GM18526 (cell line): Measurements from ENCODE around the gene SLC24A3.

Source experiments
- POLR2A ChIP-seq: IDR thresholded peaks from 3 replicates; pipeline ENCODE4 v1.6.1; 2011; ENCODE audit not compliant: insufficient read length; ENCODE audit errors: extremely low read depth

Gene SLC24A3

DNA sequence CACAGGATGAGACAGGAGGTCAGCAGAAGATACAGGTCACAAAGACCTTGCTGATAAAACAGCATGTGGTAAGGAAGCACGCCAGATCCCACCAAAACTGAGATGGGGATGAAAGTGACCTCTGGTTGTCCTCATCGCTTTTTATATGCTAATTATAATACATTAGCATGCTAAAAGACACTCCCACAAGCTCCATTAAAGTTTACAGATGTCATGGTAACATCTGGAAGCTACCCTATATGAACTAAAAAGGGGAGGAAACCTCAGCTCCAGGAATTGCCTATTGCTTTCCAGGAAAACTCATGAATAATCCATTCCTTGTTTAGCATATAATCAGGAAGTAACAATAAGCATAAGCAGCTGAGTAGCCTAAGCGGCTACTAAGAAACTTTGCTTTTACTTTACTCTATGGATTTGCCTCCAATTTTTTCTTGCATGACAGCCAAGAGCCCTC is 537.2 kb downstream of the SLC24A3 start:
- no peak for TF ChIP-seq POLR2A

DNA sequence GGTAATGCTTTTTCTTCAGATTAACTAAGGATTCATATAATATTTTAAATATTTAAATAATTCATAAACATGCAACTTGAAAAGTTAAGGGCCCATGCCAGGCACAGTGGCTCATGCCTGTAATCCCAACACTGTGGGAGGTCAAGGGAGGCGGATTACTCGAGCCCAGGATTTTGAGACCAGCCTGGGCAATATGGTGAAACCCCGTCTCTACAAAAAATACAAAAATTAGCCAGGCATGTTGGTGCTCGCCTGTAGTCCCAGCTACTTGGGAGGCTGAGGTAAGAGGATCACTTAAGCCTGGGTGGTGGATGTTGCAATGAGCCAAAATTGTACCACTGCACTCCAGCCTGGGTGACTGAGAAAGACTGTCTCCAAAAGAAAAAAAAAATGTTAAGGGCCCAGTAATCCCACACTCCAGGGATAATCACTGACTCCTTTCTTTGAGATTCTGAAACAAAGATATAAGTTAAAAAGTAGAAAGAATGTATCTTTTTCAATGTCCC is 537.7 kb downstream of the SLC24A3 start:
- no peak for TF ChIP-seq POLR2A

DNA sequence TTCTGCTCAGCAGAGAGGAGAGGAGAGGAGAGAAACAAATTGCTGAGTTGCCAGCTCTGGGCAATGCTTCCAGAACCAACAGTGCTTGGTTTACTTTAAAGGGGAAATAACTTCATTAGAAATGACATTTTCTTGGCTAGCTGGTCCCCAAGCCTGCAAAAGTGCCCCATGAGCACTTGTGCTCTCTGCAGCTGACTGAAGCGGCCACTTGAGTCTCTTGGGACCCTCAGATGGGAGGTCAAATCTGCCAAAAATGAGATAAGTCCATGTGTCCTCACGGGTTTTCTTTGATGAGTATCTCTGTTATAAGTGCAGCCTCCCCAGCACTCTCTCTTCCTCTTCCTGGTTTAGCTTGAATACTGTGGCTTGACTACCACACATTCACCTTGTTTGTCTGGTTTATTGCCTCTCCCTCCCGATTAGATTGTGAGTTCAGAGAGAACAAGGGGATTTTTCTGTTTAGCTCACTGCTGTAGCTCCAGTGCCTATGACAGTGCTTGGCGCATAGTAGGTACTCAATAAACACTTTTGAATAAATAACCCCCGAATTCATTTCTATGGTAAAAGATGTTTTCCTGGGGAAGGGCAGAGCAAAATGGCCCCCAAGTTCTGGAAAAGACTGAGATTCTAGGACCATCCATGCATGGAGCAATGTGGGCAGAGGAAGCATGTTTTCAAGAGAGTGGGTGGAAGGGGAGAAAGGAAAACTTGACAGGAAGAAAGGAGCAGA is 538.6 kb downstream of the SLC24A3 start:
- no peak for TF ChIP-seq POLR2A

DNA sequence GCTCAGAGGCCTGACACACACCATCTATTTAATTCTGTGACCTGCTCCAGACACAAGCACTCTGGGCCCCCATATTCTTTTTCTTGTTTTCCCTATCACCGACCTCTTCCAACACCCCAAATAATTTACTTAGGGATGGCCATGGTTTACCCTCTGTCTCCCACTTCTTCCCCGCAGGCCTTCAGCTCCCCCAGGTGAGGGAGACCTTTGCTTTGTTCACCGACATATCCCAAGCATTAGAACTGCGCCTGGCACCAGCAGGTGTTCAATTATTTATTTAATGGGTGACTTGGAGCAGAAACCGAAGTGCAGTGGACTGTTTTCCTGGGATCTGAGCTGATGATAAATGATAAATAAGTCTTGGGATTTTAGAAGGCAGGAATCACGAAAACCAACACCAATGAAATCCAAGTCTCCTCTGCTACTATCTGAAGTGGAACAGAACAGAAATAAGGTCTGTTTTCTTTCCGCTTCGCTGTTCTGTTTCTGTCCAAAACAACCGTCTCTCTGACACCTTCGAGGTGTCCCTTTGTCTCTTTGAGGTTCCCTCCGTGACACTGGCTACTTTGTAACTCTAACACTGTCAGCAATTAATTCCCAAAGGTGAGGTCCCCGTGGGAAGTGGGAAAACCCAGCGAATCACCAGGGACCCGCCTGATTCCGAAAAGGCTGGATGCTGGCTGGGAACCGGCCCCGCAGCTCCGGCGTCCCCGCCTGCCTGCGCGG is 544.5 kb downstream of the SLC24A3 start:
- no peak for TF ChIP-seq POLR2A

DNA sequence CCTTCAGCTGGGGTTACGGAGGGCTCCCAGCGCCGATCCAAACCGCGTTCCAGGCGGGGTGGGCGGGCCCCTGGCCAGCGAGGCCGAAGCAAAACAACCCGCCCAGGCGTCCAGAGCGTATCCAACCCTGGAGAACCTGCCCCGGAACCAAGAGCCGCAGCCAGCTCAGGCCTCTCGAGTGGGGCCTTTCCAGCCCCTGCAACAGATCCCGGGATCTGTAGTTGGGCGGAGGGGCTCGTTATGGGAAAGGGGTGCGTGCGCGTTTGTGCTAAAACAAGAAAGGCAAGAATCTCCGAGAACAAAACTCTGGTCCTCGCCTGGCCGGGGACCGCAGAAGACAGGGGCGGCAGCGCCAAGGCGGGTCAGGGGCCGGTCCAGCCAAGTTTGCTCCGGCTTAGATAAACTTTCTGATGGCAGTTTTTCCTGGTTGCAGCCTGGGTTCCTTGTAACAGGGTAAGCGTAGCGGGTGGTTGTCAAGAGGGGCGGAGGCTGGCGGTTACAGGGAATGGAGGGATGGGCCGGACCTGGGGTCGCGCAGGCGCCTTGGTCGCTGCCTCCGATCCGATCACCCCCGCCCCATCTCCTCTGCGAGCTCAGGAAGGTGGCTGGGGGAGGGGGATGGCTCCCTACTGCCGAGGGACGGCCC is 545.2 kb downstream of the SLC24A3 start:
- TF ChIP-seq POLR2A = no peak

DNA sequence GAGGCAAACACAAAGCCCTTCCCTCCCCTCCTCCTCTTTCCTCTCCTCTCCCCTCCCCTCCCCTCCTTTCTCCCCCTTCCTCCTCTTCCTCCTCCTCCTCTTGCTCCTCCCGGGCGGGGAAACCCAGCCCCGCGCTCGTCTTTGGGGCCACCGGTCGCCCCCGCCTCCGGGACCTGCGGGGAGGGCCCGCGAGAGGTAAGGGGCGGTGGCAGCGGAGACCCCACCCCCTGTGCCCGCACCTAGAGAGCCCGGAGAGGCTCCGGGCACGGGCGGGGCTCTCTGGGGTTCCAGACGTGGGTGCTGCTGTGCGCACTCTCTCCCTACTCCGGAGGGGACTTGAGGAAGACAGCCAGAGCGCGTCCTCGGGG is 545.7 kb downstream of the SLC24A3 start, which contains the start of gene RIN2:
RIN2 (plus strand) TSS at position 126 of the 368 bp plus-strand sequence. CDS start 131,344 bp downstream, outside the sequence.
- TF ChIP-seq POLR2A = no peak

DNA sequence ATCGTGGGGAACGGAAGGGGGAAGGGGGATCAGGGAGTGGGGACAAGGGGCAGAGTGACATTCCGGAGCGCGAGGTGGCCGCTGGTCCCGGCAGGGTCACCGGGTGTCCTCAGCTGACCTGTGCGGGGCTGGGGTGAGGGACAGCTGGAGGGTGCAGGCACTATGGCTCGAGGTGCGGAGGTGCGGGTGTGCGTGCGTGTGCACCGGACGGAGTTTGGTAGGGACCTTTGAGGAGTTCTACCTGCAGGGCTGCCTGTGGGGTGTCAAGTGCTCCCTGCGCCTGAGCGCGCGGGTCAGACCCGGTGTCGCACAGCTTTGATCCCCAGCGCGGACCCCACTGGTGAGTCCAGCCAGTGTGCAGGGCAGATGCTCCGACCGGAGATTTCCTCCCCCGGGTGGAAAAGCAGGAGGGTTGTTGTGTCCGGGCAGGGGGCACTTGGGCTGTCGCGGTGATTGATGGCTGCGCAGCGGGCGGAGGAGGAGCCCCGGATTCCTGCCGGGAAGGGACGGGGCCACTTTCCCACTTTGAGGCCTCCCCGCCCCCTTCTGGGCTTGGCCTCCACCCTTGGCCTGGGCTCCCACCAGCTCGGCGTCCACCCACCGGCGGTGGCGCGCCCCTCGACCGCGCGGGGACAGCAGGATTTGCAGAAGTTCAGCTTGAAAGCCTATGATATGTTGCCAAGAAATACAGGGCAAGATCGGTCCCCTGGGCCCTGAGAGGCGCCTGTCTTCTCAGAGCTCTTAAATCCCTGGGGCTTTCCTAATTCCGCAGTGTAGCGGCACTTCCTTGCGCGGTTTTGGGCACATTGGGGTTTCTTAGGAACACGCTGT is 546.3 kb downstream of the SLC24A3 start:
- TF ChIP-seq POLR2A = no peak

DNA sequence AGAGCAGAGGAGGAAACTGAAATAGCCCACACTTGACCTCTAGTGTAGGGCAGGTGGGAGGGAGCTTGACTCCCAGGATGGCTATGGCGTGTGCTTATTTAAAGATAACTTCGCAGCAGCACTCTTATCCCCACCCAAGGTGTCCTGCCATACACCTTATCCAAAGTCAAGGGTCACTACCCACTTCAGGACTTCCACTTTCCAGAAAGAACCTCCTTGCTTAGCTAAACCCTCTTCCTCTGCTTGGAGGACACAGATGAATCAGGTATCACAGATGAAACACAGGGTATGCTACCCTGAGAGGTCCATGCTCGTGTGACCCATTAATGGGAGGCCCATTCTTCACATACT is 547.9 kb downstream of the SLC24A3 start:
- TF ChIP-seq POLR2A = no peak

DNA sequence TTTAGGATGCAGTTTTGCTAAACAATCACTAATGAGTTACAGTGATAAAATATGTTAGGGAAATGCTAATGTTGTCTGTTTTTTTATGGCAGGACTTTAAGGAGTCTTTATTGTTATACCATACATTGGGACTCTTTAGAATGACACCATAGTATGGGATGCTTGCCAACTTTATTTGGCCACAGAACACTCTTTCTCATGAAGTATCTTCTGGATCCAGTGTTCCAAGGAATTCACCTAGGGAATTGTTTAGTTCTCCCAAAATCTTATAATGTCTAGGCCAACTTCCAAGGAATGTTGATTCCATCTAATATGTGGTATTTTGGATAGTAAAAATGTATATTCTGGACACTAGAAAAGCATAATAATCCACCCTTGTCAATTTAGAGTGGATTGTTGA is 548.9 kb downstream of the SLC24A3 start:
- no peak for TF ChIP-seq POLR2A

DNA sequence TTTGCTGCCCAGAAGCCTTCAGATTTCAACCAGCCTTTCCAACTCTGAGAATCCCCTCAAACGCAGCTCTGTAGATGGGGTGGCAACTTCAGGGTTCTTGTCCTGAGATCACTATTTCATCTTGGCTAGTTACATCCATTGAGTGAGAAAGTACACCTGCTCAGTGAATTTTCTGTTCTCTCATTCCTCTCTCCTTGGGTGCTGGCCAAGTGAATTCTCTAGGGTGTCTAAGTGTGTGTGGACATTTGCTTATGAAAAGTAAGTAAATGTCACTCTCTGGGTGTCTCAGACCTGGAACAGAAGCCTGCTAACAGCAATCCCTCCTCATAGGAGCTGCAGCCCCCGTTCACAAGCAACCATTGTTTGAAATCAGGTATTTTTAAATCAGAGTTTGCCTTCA is 549.4 kb downstream of the SLC24A3 start:
- no peak for TF ChIP-seq POLR2A

DNA sequence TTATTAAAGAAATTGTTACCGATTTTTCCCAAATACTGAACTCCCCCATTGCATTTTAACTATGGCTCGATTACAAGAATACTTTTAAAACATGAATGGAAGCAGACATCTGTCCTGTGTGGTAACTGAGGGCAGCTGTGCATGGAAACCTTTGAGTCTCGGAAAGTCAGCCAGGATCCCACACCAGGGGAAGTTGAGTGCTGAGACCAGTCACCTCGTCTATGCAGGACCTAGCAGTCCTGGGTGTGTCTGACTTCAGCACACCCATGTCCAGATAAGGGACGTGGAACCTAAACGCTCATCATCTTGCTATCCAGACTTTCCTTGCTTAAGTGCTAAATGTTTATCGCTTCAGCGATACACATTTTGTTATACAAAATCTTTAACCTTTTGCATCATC is 551.8 kb downstream of the SLC24A3 start:
- TF ChIP-seq POLR2A = no peak

DNA sequence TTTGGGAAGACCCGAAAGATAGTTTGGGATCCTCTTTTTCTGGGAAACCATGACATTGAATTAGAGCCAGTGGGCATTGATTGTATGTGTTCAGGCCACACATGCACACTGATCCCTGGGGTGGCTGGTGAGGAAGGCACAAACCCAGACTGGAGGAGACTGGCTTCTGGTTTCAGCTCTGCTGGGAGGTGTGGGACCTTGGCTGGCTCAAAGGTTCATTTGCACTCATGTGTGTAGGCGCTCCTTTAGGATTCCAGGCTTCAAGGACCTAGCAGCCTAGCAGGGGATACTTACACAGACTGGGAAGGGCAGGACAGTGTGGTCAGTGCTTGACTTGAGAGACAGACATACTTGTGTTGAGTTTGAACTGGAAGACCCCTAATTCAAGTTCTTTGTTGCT is 552.8 kb downstream of the SLC24A3 start:
- TF ChIP-seq POLR2A = no peak

DNA sequence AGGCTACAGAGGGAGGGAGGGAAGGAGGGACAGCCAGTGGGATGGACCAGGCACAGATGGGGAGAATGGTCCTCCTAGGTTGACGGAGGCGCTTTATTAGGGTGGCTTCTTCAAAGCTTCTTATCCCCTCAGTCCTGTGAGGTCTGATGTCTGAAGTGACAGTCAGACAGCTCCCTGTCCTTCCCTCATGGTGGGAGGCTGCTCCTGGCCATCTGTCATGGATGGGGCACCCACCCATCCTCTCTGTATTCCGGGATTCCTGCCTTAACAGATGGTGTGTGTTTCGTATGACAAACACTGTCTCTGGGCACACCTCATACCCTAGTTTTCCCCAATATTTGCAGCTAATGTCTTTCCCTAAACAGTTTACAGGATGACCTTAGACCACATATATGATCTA is 553.5 kb downstream of the SLC24A3 start:
- no peak for TF ChIP-seq POLR2A

DNA sequence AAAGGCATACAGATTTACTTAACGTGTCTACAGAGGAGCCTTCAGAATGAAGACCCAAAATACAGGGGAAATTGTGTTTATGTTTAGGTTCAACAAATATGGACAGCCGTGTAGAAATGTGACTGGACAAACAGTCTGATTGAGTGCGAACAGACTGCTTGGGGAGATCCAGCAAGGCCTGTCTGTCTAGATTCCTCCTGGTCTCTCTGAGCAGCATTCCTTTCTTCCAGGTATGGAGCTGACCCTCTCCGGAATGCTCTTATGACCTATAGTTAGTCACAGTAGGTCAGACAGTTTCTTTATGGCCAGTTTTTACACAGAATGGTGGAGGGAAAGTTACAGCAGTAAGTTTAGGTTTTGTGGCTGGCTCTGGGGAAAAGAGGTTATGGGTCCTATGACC is 554.6 kb downstream of the SLC24A3 start:
- no peak for TF ChIP-seq POLR2A

DNA sequence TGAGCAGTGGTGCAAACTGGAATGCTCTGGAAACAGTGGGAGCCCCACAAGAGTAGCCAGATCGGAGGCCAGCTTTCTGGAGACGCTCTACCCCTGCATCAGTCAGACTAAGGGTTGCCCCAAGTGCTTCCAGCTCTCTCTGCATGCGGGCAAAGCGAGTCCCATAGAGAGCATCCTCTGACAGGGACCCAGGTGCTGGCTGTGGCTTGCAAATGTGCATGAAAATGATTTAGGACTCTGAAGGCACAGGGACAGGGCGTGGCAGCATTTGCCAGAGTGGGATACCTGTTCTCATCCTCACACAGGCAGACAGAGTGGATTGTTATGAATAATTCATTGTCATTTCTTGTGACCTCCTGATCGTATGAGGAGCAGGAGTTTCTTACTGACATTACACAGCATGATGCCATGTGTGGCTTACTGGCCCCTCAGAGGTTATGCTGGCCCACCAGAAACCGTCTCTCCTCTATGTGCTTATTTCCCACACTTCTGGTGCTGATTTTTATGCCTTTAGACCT is 555.9 kb downstream of the SLC24A3 start:
- no peak for TF ChIP-seq POLR2A
